Superior temporal gyrus (tissue), 1 donor: ENCODE data around the gene GNAQ.

ENCODE experiments used
- DNase-seq: peaks from one replicate; pipeline ENCODE4 v3.0.0-alpha.2; 2016; ENCODE audit errors: extremely low spot score

GNAQ gene

DNA sequence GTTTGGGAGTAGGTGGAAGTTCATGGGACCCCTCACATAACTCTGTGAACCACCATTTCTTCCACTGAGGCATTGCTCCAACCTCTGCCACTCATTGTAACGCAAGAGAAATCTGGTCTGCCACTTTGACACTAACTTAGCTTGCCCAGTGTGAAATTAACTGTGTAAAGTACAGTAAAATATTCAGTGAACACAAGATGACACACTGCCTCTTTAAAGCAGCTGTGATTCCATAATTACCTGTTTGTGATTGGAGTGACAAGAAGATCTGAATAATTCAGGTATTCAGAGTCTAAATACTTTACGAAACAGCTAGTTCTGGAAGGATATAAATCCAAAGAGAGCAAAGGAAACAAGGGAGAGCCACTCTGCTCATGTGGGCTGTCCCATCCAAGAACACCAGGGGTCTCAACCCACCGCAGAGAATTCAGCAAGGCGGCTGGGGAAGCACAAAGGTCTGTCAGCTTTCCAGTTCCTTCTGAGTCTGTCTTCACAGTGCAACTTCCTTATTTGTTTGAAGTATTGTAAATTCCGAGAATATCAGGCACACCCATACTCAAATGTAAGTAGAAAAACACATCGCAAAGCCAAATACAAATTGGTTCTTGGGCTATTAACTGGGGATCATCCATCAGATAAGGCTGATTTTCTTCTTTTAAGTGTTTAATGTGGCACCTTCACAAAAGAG lies 86.9 kb downstream of the GNAQ start:
- DNase-seq: no peak

DNA sequence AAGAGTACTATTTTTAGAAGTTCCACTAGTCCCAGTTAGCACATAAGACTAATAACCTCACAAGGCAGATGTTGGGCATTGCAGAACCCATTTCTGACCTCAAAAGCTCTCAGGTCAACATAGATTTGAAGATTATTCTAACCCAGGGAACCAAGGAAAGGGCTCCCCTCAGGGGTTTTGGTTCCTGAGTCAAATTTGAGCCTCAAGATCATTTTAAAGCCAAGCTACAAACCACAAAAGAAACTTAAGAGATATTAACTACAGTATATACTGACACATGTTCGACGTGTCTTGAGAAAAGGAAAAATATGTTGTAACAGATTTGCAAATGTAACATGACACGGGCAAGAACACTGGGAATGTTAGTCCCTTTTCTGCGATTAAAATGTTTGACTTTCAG lies 88.6 kb downstream of the GNAQ start:
- DNase-seq: no peak

DNA sequence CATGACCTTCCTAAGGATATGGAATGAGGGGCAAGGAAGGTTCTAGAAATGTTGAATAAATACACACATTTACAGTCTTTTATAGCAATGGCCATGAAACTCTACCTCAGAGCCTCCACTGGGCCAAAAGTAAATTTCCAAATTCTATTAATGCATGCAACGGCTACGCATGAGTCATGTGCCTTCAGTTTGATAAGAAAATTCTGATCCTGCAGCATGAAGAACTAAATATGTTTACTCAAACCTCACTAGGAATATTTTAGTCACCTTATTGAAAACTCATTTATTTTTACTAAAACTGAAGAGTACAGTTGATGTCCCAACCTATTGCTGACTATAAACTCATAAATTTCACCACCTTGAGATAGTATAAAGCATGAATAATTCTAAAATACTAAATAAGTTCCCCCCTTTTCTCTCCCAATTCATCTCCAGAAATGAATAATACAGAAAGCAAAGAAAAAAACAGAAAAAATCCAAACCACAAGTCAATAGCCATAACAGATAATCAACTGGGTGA lies 92.4 kb downstream of the GNAQ start:
- DNase-seq: no peak

GRCh38 chr9:77938163-77938562 lies 93.4 kb downstream of the GNAQ start:
- no peak for DNase-seq

- no peak for DNase-seq
These were observed 95.6 kb downstream of the GNAQ start for GRCh38 chr9:77935974-77936373.

GRCh38 chr9:77935211-77935610 lies 96.4 kb downstream of the GNAQ start:
- DNase-seq: no peak

- DNase-seq: no peak
These were observed 97.6 kb downstream of the GNAQ start for GRCh38 chr9:77933976-77934375.

GRCh38 chr9:77933019-77933418 lies 98.6 kb downstream of the GNAQ start:
- no peak for DNase-seq

DNA sequence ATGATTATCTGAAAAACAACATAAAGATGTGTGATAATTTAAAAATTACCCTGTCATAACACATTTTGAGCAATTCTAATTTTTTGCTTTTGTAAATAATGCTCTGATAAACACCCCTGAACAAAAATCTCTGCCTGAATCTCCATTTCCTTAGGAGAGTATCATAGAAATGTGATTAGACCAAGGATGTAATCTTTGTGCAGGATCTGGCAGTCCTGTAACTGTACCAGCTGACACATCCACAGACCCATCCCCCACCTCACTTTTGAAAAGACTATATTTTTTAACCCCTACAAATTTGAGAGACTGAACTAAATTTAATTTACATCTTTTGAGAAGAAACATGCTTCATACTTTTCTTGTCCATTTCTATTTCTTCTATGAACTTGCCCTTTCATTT lies 101.7 kb downstream of the GNAQ start:
- DNase-seq: no peak

DNA sequence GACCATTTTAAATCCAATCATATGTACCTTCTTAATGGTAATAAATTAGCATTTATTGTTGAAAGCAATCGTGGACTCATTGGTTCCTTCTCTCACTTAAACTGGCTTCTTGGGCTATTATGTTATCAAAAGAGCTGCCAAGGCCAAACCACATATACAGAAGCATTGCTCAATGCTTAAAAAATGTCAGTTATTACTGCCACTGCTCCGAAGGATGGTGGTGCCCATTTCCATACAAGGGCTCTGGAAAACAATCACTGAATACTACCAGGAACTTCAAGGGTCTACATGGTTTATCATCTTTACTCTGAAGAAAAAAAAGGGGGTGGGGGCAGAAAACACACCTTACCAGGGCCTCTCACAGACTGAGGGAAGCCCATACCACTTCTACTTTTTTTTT lies 104.3 kb downstream of the GNAQ start:
- no peak for DNase-seq

DNA sequence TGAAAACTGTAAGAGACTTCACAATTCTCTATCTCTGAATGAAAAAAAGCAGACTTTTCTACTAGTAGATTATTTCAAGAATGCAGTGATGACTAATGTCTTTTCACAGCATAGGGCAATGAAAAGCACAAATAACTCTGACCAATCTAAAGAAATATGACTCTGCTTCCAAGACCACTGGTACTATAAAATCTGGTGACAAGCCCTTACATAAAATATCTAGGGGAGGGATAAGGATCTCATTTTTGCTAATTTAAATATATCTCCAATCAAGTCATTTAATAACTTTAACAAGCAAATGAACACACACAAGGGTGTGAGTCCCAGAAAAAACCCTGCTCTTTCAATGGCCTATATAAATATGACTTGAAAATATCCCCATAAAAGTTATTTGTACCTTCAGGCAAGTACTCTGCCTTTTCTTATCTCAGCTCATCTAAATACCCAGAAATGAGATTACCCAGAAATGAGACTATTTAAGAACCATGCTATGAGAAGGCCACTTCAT lies 105.2 kb downstream of the GNAQ start:
- DNase-seq: no peak

- DNase-seq: no peak
These were observed 109.0 kb downstream of the GNAQ start for GRCh38 chr9:77922591-77922990.

GRCh38 chr9:77917800-77918199 lies 113.8 kb downstream of the GNAQ start:
- no peak for DNase-seq

DNA sequence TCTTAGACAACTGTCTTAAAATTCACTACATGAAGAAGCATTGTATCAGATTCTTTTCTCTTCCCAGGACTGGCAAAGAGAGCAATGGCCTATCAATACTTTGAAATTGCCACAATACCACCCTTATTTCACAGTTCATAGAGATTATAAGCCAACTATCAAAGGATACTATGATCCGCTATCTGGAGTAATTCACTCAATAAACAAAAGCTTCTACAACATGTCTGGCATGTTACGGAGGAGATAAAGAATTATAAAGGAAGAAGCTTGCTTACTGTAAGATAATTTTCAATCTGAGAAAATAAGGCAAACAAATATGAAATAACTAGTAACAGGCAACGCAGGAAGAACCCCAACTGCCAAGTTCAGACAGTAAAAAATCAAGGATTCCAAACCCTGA lies 114.8 kb downstream of the GNAQ start:
- DNase-seq: no peak

GRCh38 chr9:77916410-77916819 lies 115.2 kb downstream of the GNAQ start:
- DNase-seq: no peak

GRCh38 chr9:77915744-77916143 lies 115.9 kb downstream of the GNAQ start:
- no peak for DNase-seq

GRCh38 chr9:77912895-77913693 lies 118.5 kb downstream of the GNAQ start:
- DNase-seq: no peak

DNA sequence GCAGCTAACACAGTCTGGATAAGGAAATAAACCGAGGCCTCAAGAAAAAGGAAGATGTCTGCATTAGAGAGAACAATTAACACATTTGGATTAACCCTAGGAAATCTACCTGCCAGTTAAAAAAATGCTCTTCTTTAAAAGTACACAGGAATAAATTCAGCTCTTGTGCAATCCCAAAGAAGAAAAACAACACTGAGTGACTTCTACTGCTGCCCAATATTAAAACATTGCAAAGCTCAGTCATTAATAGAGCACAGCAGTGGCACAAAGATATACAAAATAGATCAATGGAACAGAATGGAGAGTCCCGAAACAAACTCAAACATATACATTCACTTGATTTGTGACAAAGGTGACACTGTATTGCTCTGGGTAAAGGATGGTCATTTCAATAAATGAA lies 119.7 kb downstream of the GNAQ start:
- DNase-seq: no peak

DNA sequence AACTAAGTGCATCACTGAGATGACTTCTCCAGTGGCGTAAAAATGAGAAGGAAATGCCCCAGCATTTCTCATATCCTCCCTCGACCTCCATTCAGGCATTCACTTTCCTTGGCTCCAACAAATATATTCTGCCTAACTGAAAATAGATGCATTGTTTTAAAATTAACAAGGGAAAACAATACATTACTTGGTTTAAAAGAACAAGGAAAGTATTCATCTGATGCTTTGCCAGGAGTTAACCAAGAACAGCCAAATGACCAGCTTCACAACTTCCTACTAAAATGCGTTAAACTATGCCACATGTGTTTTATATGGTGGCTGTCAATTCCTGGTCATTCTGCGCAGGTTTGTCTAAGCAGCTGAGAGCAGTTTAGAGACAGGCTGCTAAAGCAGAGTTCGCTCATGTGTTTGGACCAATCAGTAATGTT lies 121.4 kb downstream of the GNAQ start:
- DNase-seq: peak; percentile 77

DNA sequence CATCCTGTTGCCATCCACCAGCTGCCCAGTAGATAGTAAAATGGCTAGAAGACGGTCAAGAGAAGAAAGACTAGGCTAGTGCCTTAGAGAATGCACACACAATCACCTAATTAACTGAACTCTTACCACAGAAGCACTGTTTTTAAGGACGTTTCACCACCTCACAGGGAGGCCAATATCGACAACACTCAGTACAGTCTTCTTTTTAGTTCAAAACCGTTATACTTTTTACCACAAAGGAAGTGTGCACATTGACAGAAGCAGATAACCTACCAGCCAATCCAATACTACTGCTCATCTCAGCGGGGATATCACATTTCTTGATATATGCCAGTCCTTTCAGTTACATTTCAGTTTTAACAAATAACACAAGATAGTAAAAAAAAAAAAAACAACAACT lies 122.3 kb downstream of the GNAQ start:
- no peak for DNase-seq

- no peak for DNase-seq
These were observed 123.3 kb downstream of the GNAQ start for GRCh38 chr9:77908293-77908692.

DNA sequence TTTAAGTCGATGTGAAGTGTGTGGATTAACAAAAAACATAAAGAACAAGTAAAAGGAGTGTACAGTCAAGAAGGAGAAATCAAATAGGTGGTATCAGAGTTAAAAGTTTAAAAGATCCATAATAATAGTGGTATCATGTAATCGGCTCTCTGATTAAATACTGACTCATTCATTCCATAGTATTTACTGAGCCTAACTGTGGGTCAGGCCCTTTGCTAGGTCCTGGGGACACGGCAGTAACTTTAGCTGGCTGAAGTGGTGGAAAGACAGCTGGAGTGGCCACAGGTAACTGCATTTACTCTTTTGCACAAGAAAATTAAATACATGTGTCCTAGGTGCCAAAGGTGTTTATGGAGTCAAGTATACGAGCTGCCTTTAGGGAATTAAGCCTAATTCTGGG lies 124.0 kb downstream of the GNAQ start:
- DNase-seq: no peak

DNA sequence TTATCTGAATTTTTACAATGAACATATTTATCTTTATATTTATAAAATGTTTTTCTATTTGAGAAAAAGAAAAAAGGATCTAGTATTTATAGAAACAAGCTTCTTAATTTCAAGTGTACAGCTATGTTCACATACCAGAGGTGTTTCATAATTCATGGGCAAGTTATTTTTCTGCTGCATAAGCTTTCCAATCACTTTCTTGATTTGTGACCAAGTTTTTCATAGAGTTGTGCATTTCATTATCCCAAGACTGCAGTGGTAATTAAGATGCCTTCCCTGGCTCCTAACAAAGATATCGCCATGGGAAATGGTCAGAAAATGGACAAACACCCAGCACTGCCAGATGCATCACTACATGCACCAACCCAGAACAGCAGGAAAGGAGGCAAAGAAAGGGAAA lies 124.6 kb downstream of the GNAQ start:
- no peak for DNase-seq
